22Rv1 (cell line): ENCODE measurements around the gene AOPEP.

ENCODE experiments used
- CTCF ChIP-seq: fragments of 450-650 bp; IDR thresholded peaks from 2 replicates; pipeline ENCODE4 v1.5.1; 2017; ENCODE audit warnings: mild to moderate bottlenecking
- ZFX ChIP-seq: fragments of 450-650 bp; IDR thresholded peaks from 2 replicates; pipeline ENCODE4 v1.6.1; 2017; ENCODE audit warnings: antibody characterized with exemption, borderline replicate concordance

- no peak for TF ChIP-seq CTCF
- TF ChIP-seq ZFX, result no peak
These were observed 358.7 kb downstream of the AOPEP start for GRCh38 chr9:95085036-95085770.
